Stimulated activated effector memory CD8-positive, alpha-beta T cell treated with anti-CD3 and anti-CD28 coated beads, Interleukin-12 subunit alpha, Interleukin-12 subunit beta, amount 100 ng/mL, for 72 hours (primary cell): Measurements from ENCODE around the gene TMPRSS11D.

Experiments
- ATAC-seq: fragments of 150-1000 bp; cut with Tn5 transposase; 2 replicates; pipeline ENCODE4 v1.10.0; 2021
- DNase-seq, 2 donors: peaks; one replicate each; pipeline ENCODE4 v3.0.0; 2021 to 2022; ENCODE audit warnings: low spot score in 2 of 2
- H3K27ac Mint-ChIP-seq: one replicate; pipeline ENCODE4 v1.8.0; 2022; ENCODE audit warnings: mild to moderate bottlenecking, mixed read lengths
- H3K36me3 Mint-ChIP-seq: one replicate; pipeline ENCODE4 v1.8.0; 2022; ENCODE audit warnings: mild to moderate bottlenecking, mixed read lengths
- H3K4me1 Mint-ChIP-seq: one replicate; pipeline ENCODE4 v1.8.0; 2022; ENCODE audit warnings: mixed read lengths
- H3K4me3 Mint-ChIP-seq: one replicate; pipeline ENCODE4 v1.8.0; 2022; ENCODE audit warnings: mild to moderate bottlenecking, mixed read lengths
- H3K9me3 Mint-ChIP-seq: one replicate; pipeline ENCODE4 v1.8.0; 2022; ENCODE audit warnings: mixed read lengths

Gene TMPRSS11D

DNA sequence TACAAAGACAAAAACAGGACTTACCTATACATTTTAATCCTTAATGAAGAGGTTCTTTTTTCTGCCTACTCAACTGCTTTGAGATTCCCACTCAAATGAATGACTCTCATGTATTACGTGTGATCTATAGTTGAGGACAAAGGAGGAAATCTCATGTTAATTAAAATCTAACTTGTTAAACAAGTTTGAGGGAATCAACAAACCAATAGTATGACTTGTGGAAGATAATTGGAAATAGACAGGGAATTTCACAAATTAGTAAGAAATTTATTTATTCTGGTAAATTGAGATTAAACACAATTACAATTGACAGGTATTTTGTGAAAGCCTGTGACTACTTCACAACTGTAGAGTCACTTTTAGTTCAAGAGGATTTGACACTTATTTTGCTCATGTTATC lies at the start of gene TMPRSS11D:
TMPRSS11D (minus strand) TSS at position 101 of the 400 bp plus-strand sequence; CDS start at position 32, 69 bp downstream.
- ATAC-seq (no peak), DNase-seq (no peak)
- Mint-ChIP-seq H3K9me3 (peaks cover 5% of the 10 kb centered on the region), H3K4me3 (no peak within 1 kb of the TSS), H3K27ac (no peak within 1 kb of the TSS), H3K36me3 (no peaks in the 10 kb centered on the region), H3K4me1 (no peaks in the 10 kb centered on the region)

DNA sequence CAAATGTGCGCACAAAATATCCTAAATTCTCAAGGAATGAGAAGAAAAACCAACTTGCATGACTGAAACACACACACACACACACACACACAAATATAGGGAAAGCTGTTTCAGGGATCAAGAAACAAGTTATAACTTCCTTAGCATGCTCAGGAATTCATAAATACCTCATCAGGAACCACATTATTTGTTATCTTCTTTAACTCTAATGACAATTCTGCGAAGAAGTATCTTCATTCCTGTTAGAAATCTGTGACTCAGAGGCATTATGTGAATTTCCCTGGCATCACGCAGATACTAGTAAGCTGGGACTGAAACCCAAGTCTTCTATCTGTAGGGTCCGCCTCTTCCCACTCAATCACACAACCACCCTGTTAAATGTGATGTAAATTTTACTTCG lies 49.2 kb upstream of the TMPRSS11D start:
- H3K4me1 Mint-ChIP-seq: no peaks in the 10 kb centered on the region

DNA sequence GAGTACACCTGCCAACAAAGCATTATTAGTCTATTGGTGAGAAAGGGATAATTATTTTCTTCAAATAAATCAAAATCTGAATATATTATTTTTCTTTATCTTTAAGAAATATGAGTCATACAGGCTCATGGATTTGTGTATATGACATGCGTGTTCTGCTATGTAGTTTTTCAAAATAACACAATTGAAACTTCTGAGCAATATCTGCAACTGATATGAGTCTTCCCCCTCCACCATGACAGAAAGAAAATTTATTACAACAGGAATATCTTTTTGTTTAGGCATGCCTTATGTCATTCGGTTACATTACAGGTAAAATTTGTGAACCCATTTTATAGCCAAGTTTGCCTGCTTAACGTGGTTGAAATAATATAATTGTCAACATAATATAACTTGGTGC lies 47.5 kb upstream of the TMPRSS11D start:
- Mint-ChIP-seq H3K9me3 (no peaks in the 10 kb centered on the region), H3K36me3 (no peaks in the 10 kb centered on the region), H3K27ac (no peak overlapping the region), H3K4me1 (no peaks in the 10 kb centered on the region), H3K4me3 (no peak overlapping the region)
- DNase-seq (no peak), ATAC-seq (no peak)

More for the DNA sequence above, 49.2 kb upstream of the TMPRSS11D start:
- Mint-ChIP-seq H3K36me3 (no peaks in the 10 kb centered on the region), H3K4me3 (no peak overlapping the region), H3K9me3 (no peaks in the 10 kb centered on the region), H3K27ac (no peak overlapping the region)
- no peak for ATAC-seq
- DNase-seq: no peak

DNA sequence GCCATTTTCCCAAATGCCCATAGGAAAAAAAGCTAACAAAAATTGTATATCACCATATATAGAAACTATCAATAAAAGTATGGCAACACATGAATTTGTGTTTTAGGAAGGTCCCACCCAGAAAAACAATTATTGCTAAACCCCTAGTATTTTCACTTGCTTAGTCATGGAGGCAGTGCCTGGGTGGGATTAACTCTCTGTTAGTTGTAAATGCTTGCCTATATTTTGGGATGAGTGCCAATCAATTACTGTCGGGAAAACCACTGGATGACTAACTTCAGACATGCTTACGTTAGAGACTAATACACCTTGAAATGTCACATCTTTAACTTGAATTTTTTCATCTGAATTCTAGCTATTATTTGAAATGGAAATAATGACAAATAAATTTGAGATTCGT lies 45.6 kb upstream of the TMPRSS11D start:
- no peak for ATAC-seq
- Mint-ChIP-seq H3K9me3 (no peaks in the 10 kb centered on the region), H3K4me1 (no peaks in the 10 kb centered on the region), H3K36me3 (no peaks in the 10 kb centered on the region), H3K27ac (no peak overlapping the region), H3K4me3 (no peak overlapping the region)
- DNase-seq: no peak

- Mint-ChIP-seq H3K4me3 (no peak overlapping the region), H3K27ac (no peak overlapping the region), H3K4me1 (no peaks in the 10 kb centered on the region), H3K36me3 (no peaks in the 10 kb centered on the region), H3K9me3 (no peaks in the 10 kb centered on the region)
- DNase-seq (no peak), ATAC-seq (no peak)
Measured at GRCh38 chr4:67928546-67928945, 44.7 kb upstream of the TMPRSS11D start.

DNA sequence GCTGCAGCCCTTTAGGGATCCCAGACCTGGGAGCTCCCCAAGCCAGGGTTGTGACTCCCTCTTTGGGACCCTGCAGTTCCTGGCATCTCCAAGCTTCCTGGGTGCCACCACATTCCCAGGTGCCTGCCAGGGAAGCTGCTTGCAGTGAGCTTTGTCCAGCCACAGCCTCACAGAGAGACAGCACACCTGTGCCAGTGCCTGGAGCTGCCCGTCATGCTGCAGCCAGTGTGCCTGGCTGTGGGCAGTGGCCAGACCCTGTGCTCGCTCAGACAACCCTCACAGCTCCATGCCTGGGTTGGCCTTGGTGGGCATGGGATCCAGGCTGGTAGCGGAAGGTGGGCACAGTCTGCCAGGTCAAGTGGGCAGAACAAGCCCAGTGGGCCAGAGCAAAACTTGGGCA lies 43.4 kb upstream of the TMPRSS11D start:
- ATAC-seq: peak; percentile 24
- H3K27ac Mint-ChIP-seq: no peak overlapping the region
- H3K4me1 Mint-ChIP-seq: no peaks in the 10 kb centered on the region
- H3K36me3 Mint-ChIP-seq: no peaks in the 10 kb centered on the region
- no peak overlapping the region for H3K4me3 Mint-ChIP-seq
- H3K9me3 Mint-ChIP-seq: no peaks in the 10 kb centered on the region
- no peak for DNase-seq

GRCh38 chr4:67926485-67926884 lies 42.7 kb upstream of the TMPRSS11D start:
- Mint-ChIP-seq H3K36me3 (no peaks in the 10 kb centered on the region), H3K27ac (no peak overlapping the region), H3K9me3 (no peaks in the 10 kb centered on the region), H3K4me3 (no peak overlapping the region), H3K4me1 (no peaks in the 10 kb centered on the region)
- no peak for DNase-seq
- ATAC-seq: peak; percentile 50

DNA sequence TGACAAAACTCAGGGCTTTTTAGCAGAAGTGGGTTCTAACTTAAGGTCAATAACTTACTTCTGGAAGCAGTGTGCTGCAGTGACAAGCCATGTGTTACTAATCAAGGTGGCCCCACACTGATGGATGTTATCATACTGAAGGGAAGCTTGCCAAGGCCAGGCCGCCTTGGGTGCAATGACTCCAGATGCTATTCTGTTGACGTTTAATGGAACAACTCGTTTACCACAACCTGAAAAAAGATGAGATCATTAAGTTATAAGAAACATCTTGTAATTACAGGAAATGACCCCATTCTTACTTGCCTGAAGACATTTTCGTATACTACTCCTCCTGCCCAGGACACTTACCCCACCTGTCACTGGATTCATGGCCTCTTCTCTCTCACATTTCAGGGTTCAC lies 38.9 kb upstream of the TMPRSS11D start:
- Mint-ChIP-seq H3K36me3 (no peaks in the 10 kb centered on the region), H3K9me3 (no peaks in the 10 kb centered on the region), H3K4me1 (no peaks in the 10 kb centered on the region), H3K27ac (no peak overlapping the region), H3K4me3 (no peak overlapping the region)
- peak; percentile 31 for ATAC-seq
- DNase-seq: no peak

DNA sequence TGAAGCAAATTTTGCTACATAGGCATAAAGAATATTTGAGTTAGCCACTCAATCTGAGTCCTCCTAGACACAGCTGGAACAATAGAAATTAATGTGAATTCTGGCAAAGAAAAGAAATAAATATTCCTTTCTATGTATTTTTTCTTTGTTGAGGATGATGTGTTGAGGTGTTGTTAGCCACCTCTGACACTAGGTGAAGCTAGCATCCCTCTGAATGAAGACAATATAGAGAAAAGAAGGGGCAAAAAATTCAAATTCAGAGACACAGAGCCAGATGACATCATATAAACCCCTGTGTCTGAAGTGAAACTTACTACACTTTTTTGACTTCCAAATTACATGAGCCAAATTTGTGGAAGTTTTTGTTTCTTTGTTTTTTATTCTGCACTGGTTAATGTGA lies 34.6 kb upstream of the TMPRSS11D start:
- no peak overlapping the region for H3K27ac Mint-ChIP-seq
- no peaks in the 10 kb centered on the region for H3K36me3 Mint-ChIP-seq
- no peak for DNase-seq
- no peaks in the 10 kb centered on the region for H3K9me3 Mint-ChIP-seq
- no peak for ATAC-seq
- H3K4me3 Mint-ChIP-seq: no peak overlapping the region
- no peaks in the 10 kb centered on the region for H3K4me1 Mint-ChIP-seq

- ATAC-seq (no peak), DNase-seq (no peak)
- no peak overlapping the region for H3K4me3 Mint-ChIP-seq
- H3K27ac Mint-ChIP-seq: no peak overlapping the region
- H3K9me3 Mint-ChIP-seq: no peaks in the 10 kb centered on the region
- no peaks in the 10 kb centered on the region for H3K36me3 Mint-ChIP-seq
- no peaks in the 10 kb centered on the region for H3K4me1 Mint-ChIP-seq
Measured at GRCh38 chr4:67915400-67915966, 31.7 kb upstream of the TMPRSS11D start.

GRCh38 chr4:67912080-67912479 lies 28.3 kb upstream of the TMPRSS11D start:
- H3K4me3 Mint-ChIP-seq: no peak overlapping the region
- H3K27ac Mint-ChIP-seq: no peak overlapping the region
- H3K36me3 Mint-ChIP-seq: no peaks in the 10 kb centered on the region
- no peaks in the 10 kb centered on the region for H3K4me1 Mint-ChIP-seq
- ATAC-seq: no peak
- no peak for DNase-seq
- no peaks in the 10 kb centered on the region for H3K9me3 Mint-ChIP-seq

DNA sequence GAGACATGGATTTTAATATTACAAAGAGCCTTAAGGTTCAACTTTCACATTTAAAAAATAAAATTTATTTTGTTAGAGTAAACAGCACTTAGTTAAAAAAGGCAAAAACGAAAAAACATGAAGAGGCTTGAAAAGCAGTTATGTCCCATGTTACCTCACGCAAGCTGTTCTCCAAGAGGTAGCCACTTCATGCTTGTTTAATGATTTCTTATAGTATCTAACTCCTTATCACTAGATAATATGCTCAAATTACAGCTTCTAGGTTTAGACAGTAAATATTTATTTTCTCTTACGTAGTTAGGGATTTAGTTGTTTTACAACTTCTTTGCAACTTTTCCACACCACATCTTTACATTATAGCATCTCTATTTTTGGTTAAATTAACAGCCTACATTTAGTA lies 27.8 kb upstream of the TMPRSS11D start:
- no peak overlapping the region for H3K27ac Mint-ChIP-seq
- no peak overlapping the region for H3K4me3 Mint-ChIP-seq
- no peaks in the 10 kb centered on the region for H3K4me1 Mint-ChIP-seq
- ATAC-seq: no peak
- no peaks in the 10 kb centered on the region for H3K9me3 Mint-ChIP-seq
- H3K36me3 Mint-ChIP-seq: no peaks in the 10 kb centered on the region
- DNase-seq: no peak

DNA sequence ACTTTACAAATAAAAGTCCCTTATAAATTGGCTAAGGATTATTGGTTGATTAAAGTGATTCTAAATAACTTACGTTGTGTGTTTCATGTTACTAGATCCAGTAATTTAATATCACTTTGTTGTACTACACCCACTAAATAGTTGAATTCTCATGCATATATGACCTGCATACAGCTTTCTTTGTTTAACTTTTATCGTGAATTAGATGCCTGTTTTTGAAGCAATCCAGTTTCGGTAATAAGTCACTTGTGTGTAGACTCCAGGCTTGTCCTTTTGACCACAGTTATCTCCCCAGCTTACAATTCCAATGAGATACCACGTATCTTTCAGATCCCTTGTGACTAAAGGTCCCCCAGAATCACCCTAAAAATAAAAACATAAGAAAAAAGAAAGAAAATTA lies 27.3 kb upstream of the TMPRSS11D start:
- DNase-seq (no peak), ATAC-seq (no peak)
- Mint-ChIP-seq H3K9me3 (peaks cover under 1% of the 10 kb centered on the region), H3K4me3 (no peak overlapping the region), H3K4me1 (no peaks in the 10 kb centered on the region), H3K27ac (no peak overlapping the region), H3K36me3 (no peaks in the 10 kb centered on the region)

DNA sequence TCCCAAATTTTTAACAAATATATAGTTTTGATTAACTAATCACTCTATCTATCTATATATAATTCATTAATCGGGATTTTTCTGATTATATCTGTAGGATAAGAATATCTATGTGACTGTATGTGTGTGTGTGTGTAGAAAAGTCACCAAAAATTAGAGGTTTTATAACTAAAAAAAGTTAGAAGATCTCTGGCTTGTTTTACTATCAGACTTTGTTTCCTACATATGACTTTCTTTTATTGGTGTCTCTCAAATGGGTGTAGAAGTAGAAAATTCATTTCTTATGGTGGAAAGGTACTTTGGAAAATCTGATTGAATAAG lies 26.7 kb upstream of the TMPRSS11D start:
- Mint-ChIP-seq H3K36me3 (no peaks in the 10 kb centered on the region), H3K9me3 (peaks cover 7% of the 10 kb centered on the region), H3K4me1 (no peaks in the 10 kb centered on the region), H3K4me3 (no peak overlapping the region), H3K27ac (no peak overlapping the region)
- no peak for DNase-seq
- ATAC-seq: no peak

DNA sequence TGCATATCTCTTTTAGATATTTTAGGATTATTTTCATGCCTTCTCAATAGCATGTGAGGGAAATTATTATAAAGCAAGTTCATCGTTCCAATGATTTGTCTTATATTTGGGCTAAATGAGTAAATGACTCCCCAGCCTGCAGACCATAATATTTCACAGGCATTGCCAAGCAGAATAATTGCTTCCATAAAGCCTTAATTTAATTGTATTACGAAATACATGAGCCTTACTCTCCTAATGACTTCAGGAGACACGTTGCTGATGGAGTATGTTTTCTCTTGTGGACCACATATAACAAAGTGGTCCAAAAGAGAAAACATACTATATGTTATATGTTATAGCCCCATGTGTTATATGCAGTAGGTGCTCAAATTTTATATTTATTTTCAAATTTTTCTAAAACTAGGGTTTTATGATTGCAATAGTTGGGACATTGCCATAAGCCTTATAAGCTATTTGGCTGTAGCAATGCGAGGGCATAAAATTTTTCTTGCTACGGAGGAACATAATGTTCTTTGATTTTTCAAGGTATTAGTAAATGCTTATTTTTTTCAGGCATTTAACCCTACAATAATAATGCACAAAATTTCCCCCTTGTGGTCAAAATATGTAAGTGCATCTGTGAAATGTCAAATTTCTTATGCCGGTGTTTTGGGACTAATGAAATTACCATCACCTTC lies 26.2 kb upstream of the TMPRSS11D start:
- no peaks in the 10 kb centered on the region for H3K36me3 Mint-ChIP-seq

DNA sequence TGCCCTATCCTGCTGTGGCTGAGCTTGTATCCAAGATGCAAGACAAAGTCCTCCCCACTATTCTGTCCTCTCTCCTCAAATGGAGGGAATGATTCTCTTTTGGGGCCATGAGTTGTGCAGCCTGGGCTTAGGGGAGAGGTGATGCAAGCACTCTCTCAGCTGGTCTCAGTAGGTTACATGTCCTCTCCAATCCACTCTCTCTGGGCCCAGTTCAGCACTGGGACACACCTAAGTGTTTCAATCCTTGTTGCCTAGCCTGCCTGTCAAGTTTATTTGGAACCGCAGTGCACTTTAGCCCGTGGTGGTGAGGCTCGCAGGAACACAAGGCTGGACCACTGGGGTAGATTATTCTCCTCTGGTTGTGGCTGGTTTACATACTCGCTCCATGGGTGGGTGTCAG lies 23.8 kb upstream of the TMPRSS11D start:
- Mint-ChIP-seq H3K4me1 (no peaks in the 10 kb centered on the region), H3K36me3 (no peaks in the 10 kb centered on the region), H3K27ac (no peak overlapping the region), H3K9me3 (peaks cover 7% of the 10 kb centered on the region), H3K4me3 (no peak overlapping the region)
- DNase-seq (no peak), ATAC-seq (peak; percentile 16)

More for the DNA sequence above, 26.2 kb upstream of the TMPRSS11D start:
- Mint-ChIP-seq H3K27ac (no peak overlapping the region), H3K4me3 (no peak overlapping the region), H3K4me1 (no peaks in the 10 kb centered on the region), H3K9me3 (peaks cover 7% of the 10 kb centered on the region)
- ATAC-seq (no peak), DNase-seq (no peak)
